ENCODE measurements around the gene STAMBPL1. TPM values are rescaled to one million over a fixed set of nuclear protein-coding genes. Genes with fewer than 3 reads are reported as not detected.

STAMBPL1 gene
- total RNA-seq, 4 donors from 2014 or later = 14.4 to 26.3 (median 22.3) TPM

DNA sequence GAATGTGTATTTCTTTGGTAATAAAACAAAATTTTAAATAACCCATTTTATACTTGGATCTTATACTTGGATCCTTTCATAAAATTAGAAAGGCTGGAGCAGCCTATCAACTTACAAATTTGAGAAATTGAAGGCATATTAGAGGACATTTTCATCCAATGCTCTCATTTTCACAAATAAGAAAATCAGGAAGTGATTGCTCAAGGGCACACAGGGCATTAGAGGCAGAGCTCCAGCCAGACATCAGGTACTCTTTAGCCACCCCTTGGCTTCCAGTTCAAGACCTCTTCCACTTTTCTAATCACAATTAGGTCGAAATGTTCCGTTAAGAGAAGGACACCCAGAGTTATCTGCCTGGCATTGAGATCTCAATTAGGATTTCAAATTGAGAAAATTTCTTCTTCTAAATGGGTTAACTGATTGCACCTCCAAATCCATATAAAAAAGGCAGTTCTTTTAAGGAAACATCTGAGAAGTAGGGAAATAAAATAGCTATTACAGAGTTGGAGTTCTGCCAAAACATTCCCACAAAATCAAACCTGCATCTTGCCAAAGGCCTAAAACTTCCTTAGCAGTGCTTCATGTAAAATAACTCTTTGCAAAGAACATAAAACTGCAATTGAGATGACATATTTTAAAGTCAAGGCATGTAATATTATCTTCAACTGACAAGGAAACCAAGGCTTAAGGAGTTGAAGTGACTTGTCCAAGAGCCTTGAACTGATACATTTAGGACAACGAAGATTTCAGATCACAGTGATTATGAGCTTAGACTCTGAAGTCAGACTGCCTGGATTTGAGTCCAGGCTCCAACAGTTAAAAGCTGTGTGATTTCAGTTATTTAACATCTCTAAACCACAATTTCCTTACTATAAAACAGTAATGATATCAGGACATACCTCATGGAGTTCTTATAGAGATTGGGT, 70.1 kb downstream of the STAMBPL1 start:
- no peak for ATAC-seq
- peak overlapping the region; percentile 56 to 100 for H3K4me3 ChIP-seq
- peak overlapping the region; percentile 85 to 100 (median 91) for H3K27ac ChIP-seq
- WGBS, 2 donors (ENCODE audit: low coverage in 1 of 2) = 8 to 19% methylated on average over 3 of the region's 3 CpGs
- H3K4me1 ChIP-seq = peaks cover 0 to 69% (median 21%) of the 10 kb centered on the region in 3 donors
- TF ChIP-seq POLR2A (IDR thresholded peaks at IDR 0.05) (peak; percentile 6 to 8), POLR2AphosphoS5 (IDR thresholded peaks at IDR 0.05) (peak; percentile 22), EP300 (IDR thresholded peaks at IDR 0.05) (no peak)
- peaks cover 4 to 36% of the 10 kb centered on the region in 2 donors for H3K36me3 ChIP-seq
- no peaks in the 10 kb centered on the region for H3K9me3 ChIP-seq
- H3K27me3 ChIP-seq = no peaks in the 10 kb centered on the region

DNA sequence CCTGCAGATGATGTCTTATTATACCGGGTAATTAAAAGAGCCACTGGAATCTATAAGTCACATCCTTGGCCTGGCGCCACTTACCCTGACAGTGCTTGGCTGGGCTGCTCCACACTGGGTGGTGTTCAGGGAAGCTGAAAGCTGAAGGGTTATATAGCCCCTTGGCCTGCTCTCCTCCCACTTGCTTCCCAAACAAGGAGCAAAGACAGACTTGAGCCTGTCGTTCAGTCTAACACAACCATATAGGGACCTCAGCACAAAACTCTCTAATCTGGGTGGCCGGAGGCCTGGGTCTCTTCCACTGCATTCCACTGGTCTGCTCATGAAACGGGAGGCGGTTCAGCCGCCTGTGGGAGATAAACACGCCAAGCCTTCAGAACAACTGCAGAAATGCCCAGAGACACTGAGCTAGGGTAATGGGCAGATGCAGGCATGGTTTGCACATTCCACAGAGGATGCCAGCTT, 72.6 kb downstream of the STAMBPL1 start, which contains the start of gene ACTA2:
Gene ACTA2 (minus strand): TSS at position 127 of the 465 bp plus-strand sequence. CDS start 3,843 bp downstream, outside the sequence.
- TF ChIP-seq, protein P1, sequence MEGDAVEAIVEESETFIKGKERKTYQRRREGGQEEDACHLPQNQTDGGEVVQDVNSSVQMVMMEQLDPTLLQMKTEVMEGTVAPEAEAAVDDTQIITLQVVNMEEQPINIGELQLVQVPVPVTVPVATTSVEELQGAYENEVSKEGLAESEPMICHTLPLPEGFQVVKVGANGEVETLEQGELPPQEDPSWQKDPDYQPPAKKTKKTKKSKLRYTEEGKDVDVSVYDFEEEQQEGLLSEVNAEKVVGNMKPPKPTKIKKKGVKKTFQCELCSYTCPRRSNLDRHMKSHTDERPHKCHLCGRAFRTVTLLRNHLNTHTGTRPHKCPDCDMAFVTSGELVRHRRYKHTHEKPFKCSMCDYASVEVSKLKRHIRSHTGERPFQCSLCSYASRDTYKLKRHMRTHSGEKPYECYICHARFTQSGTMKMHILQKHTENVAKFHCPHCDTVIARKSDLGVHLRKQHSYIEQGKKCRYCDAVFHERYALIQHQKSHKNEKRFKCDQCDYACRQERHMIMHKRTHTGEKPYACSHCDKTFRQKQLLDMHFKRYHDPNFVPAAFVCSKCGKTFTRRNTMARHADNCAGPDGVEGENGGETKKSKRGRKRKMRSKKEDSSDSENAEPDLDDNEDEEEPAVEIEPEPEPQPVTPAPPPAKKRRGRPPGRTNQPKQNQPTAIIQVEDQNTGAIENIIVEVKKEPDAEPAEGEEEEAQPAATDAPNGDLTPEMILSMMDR (IDR thresholded peaks at IDR 0.05) = peak in 1 of 4 experiments; percentile 2
- TF ChIP-seq POLR2A (IDR thresholded peaks at IDR 0.05) = peak; percentile 97 to 98
- TF ChIP-seq POLR2AphosphoS5 (IDR thresholded peaks at IDR 0.05) = peak; percentile 100
- no peak for TF ChIP-seq EP300 (IDR thresholded peaks at IDR 0.05)
- Histone ChIP-seq H3K4me3 (peak within 1 kb of the TSS; percentile 56 to 100), H3K36me3 (peaks cover 0 to 13% of the 10 kb centered on the region in 2 donors), H3K27ac (peak within 1 kb of the TSS; percentile 85 to 100 (median 91)), H3K9me3 (no peaks in the 10 kb centered on the region), H3K4me1 (peaks cover 0 to 55% (median 5%) of the 10 kb centered on the region in 3 donors), H3K27me3 (no peaks in the 10 kb centered on the region)
- WGBS, 2 donors (ENCODE audit: low coverage in 1 of 2) = 29 to 35% methylated on average over 3 to 6 of the region's 8 CpGs
- ATAC-seq = peak; percentile 86

DNA sequence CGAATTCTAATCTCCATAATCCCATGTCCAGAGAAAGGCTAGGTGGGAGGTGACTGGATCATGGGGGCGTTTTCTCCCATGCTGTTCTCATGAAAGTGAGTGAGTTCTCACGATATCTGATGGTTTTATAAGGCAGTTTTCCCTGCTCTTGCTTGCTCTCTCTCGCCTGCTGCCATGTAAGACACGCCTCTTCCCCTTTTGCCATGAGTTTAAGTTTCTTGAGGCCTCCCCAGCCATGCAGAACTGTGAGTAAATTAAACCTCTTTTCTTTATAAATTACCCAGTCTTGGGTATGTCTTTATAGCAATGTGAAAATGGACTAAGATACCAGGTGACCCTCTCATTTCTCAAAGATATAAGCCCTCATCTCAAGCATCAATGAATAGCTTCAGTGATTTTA, 73.6 kb downstream of the STAMBPL1 start:
- TF ChIP-seq POLR2AphosphoS5 (IDR thresholded peaks at IDR 0.05) (no peak), POLR2A (IDR thresholded peaks at IDR 0.05) (no peak), EP300 (IDR thresholded peaks at IDR 0.05) (no peak)
- TF ChIP-seq, protein P1 (IDR thresholded peaks at IDR 0.05) = no peak
- H3K4me1 ChIP-seq = peaks cover 0 to 46% (median 5%) of the 10 kb centered on the region in 3 donors
- peak overlapping the region; percentile 56 to 100 for H3K4me3 ChIP-seq
- H3K9me3 ChIP-seq = no peaks in the 10 kb centered on the region
- no peak for ATAC-seq
- H3K27me3 ChIP-seq = no peaks in the 10 kb centered on the region
- peak overlapping the region; percentile 85 to 100 (median 91) for H3K27ac ChIP-seq
- 49 to 55% methylated on average over 5 of the region's 5 CpGs for WGBS, 2 donors (ENCODE audit: low coverage in 1 of 2)
- H3K36me3 ChIP-seq = peaks cover 0 to 3% of the 10 kb centered on the region in 2 donors

DNA sequence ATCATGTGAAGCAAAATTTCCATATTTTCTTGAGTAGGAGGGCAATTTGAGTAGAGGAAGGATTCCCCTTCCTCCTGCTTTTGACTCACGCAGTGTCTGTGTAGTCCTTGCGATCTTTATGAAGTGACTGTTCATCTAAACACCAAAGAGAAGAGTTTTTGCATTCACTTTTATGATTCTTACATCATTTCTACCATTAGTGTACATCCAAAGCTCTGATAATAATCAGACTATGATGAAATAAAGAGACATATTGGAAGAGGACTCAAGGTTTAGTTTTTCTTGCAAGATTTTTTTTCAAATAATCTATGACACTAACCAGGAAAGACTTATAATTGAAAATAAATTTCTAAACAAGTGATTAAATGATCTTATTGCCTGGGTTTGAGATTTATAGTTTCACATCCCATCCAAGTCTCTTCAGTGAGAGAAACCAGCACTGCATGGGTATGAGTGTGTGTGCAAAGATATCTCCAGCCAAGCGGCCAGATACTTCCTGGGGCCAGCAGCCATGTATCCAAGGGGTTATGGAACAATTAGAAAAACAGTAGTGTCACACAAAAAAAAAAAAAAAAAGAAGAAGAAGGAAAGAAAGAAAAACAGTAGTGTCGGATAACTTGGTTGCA, 74.5 kb downstream of the STAMBPL1 start:
- peak overlapping the region; percentile 85 to 100 (median 91) for H3K27ac ChIP-seq
- no peak overlapping the region for H3K4me3 ChIP-seq
- H3K27me3 ChIP-seq = no peaks in the 10 kb centered on the region
- H3K36me3 ChIP-seq = no peaks in the 10 kb centered on the region
- TF ChIP-seq POLR2AphosphoS5 (IDR thresholded peaks at IDR 0.05) (no peak), EP300 (IDR thresholded peaks at IDR 0.05) (no peak), POLR2A (IDR thresholded peaks at IDR 0.05) (no peak)
- TF ChIP-seq, protein P1 (IDR thresholded peaks at IDR 0.05) = no peak
- peaks cover 0 to 44% (median 5%) of the 10 kb centered on the region in 3 donors for H3K4me1 ChIP-seq
- ATAC-seq = no peak
- no peaks in the 10 kb centered on the region for H3K9me3 ChIP-seq
- 50 to 60% methylated on average over 3 to 4 of the region's 4 CpGs for WGBS, 2 donors (ENCODE audit: low coverage in 1 of 2)

DNA sequence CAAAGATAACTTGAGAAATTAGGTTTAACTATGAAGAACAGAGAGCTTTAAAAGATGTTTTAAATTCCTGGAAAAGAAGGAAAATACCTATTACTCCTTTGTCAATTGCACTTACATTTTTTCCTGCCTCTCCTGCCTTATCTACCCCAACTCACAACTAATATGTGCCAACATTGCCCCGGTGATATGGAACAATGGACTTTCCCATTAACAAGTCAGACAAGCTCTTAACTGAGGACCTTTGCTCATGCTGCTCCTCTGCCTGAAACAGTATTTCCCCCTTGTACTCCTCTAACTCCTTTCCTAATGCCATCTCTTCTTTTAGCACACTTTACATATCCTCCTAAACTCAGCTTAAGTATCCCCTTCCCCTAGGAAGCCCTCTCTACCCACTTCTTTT, 77.3 kb downstream of the STAMBPL1 start:
- Histone ChIP-seq H3K9me3 (no peaks in the 10 kb centered on the region), H3K27me3 (no peaks in the 10 kb centered on the region), H3K36me3 (no peaks in the 10 kb centered on the region), H3K4me3 (no peak overlapping the region), H3K4me1 (peaks cover 0 to 27% (median 5%) of the 10 kb centered on the region in 3 donors), H3K27ac (no peak overlapping the region)
- ATAC-seq = no peak
- 88 to 94% methylated on average over 1 of the region's 1 CpG for WGBS, 2 donors (ENCODE audit: low coverage in 1 of 2)
- TF ChIP-seq, protein P1 (IDR thresholded peaks at IDR 0.05) = no peak
- TF ChIP-seq POLR2AphosphoS5 (IDR thresholded peaks at IDR 0.05) (no peak), EP300 (IDR thresholded peaks at IDR 0.05) (no peak), POLR2A (IDR thresholded peaks at IDR 0.05) (no peak)
